Measurements from ENCODE around the gene CYP2W1.
A peak's percentile ranks its signal among the peaks of the same experiment; 100 is the strongest.

Gene CYP2W1

GRCh38 chr7:970744-971143 lies 12.2 kb upstream of the CYP2W1 start:
- no peaks in the 10 kb centered on the region for H3K27me3 ChIP-seq (ENCODE audit: insufficient read depth, poor library complexity, severe bottlenecking)
- no peaks in the 10 kb centered on the region for H3K9me3 ChIP-seq (ENCODE audit: severe bottlenecking)
- H3K4me1 ChIP-seq (ENCODE audit: insufficient read depth, poor library complexity, severe bottlenecking) = peaks cover 3% of the 10 kb centered on the region
- no peak for DNase-seq (ENCODE audit: low spot score)
- peaks cover 44% of the 10 kb centered on the region for H3K36me3 ChIP-seq (ENCODE audit: low read depth)
- H3K4me3 ChIP-seq (ENCODE audit: severe bottlenecking) = no peak overlapping the region
- H3K27ac ChIP-seq (ENCODE audit: poor library complexity, severe bottlenecking) = no peak overlapping the region
- TF ChIP-seq CTCF (IDR thresholded peaks at IDR 0.05; ENCODE audit: poor library complexity, severe bottlenecking) = no peak
- ATAC-seq (ENCODE audit: low read depth) = no peak

GRCh38 chr7:972110-972509 lies 10.9 kb upstream of the CYP2W1 start:
- Histone ChIP-seq H3K27ac (ENCODE audit: poor library complexity, severe bottlenecking) (no peak overlapping the region), H3K9me3 (ENCODE audit: severe bottlenecking) (no peaks in the 10 kb centered on the region), H3K4me1 (ENCODE audit: insufficient read depth, poor library complexity, severe bottlenecking) (peaks cover 3% of the 10 kb centered on the region), H3K4me3 (ENCODE audit: severe bottlenecking) (no peak overlapping the region), H3K27me3 (ENCODE audit: insufficient read depth, poor library complexity, severe bottlenecking) (no peaks in the 10 kb centered on the region), H3K36me3 (ENCODE audit: low read depth) (peaks cover 41% of the 10 kb centered on the region)
- DNase-seq (ENCODE audit: low spot score) = no peak
- no peak for TF ChIP-seq CTCF (IDR thresholded peaks at IDR 0.05; ENCODE audit: poor library complexity, severe bottlenecking)
- ATAC-seq (ENCODE audit: low read depth) = no peak

GRCh38 chr7:972676-973309 lies 10.2 kb upstream of the CYP2W1 start:
- peaks cover 3% of the 10 kb centered on the region for H3K4me1 ChIP-seq (ENCODE audit: insufficient read depth, poor library complexity, severe bottlenecking)
- ATAC-seq (ENCODE audit: low read depth) (no peak), DNase-seq (ENCODE audit: low spot score) (no peak)
- H3K4me3 ChIP-seq (ENCODE audit: severe bottlenecking) = no peak overlapping the region
- H3K27ac ChIP-seq (ENCODE audit: poor library complexity, severe bottlenecking) = no peak overlapping the region
- H3K36me3 ChIP-seq (ENCODE audit: low read depth) = peaks cover 41% of the 10 kb centered on the region
- no peak for TF ChIP-seq CTCF (IDR thresholded peaks at IDR 0.05; ENCODE audit: poor library complexity, severe bottlenecking)
- no peaks in the 10 kb centered on the region for H3K9me3 ChIP-seq (ENCODE audit: severe bottlenecking)
- H3K27me3 ChIP-seq (ENCODE audit: insufficient read depth, poor library complexity, severe bottlenecking) = no peaks in the 10 kb centered on the region

GRCh38 chr7:973312-973711 lies 9.7 kb upstream of the CYP2W1 start:
- H3K9me3 ChIP-seq (ENCODE audit: severe bottlenecking) = no peaks in the 10 kb centered on the region
- no peak for TF ChIP-seq CTCF (IDR thresholded peaks at IDR 0.05; ENCODE audit: poor library complexity, severe bottlenecking)
- no peaks in the 10 kb centered on the region for H3K27me3 ChIP-seq (ENCODE audit: insufficient read depth, poor library complexity, severe bottlenecking)
- H3K4me3 ChIP-seq (ENCODE audit: severe bottlenecking) = no peak overlapping the region
- H3K4me1 ChIP-seq (ENCODE audit: insufficient read depth, poor library complexity, severe bottlenecking) = peaks cover 3% of the 10 kb centered on the region
- DNase-seq (ENCODE audit: low spot score) (no peak), ATAC-seq (ENCODE audit: low read depth) (no peak)
- H3K27ac ChIP-seq (ENCODE audit: poor library complexity, severe bottlenecking) = no peak overlapping the region
- peaks cover 41% of the 10 kb centered on the region for H3K36me3 ChIP-seq (ENCODE audit: low read depth)

GRCh38 chr7:974172-974571 lies 8.8 kb upstream of the CYP2W1 start:
- no peak for TF ChIP-seq CTCF (IDR thresholded peaks at IDR 0.05; ENCODE audit: poor library complexity, severe bottlenecking)
- Histone ChIP-seq H3K4me3 (ENCODE audit: severe bottlenecking) (peak overlapping the region; percentile 99), H3K4me1 (ENCODE audit: insufficient read depth, poor library complexity, severe bottlenecking) (peaks cover 3% of the 10 kb centered on the region), H3K27me3 (ENCODE audit: insufficient read depth, poor library complexity, severe bottlenecking) (no peaks in the 10 kb centered on the region), H3K9me3 (ENCODE audit: severe bottlenecking) (no peaks in the 10 kb centered on the region), H3K36me3 (ENCODE audit: low read depth) (peaks cover 38% of the 10 kb centered on the region), H3K27ac (ENCODE audit: poor library complexity, severe bottlenecking) (peak overlapping the region; percentile 58)
- no peak for DNase-seq (ENCODE audit: low spot score)
- no peak for ATAC-seq (ENCODE audit: low read depth)

All from RWPE2 (cell line).